Adipocyte (in vitro differentiated cells): ENCODE data around the gene DHRS13.

ENCODE experiments used
- DNase-seq: peaks from one replicate; pipeline ENCODE4 v3.0.0-alpha.2; 2015; ENCODE audit warnings: low read depth
- H3K27me3 ChIP-seq: replicated peaks from 2 replicates; pipeline ENCODE4 v1.7.0; 2013; ENCODE audit warnings: mild to moderate bottlenecking, low read length, moderate library complexity; ENCODE audit not compliant: control insufficient read depth, insufficient read depth
- H3K36me3 ChIP-seq: 2 replicates; pipeline ENCODE4 v1.7.0; 2013; ENCODE audit warnings: low read length, mild to moderate bottlenecking, moderate library complexity; ENCODE audit not compliant: control insufficient read depth, insufficient read depth, severe bottlenecking
- H3K4me1 ChIP-seq: 2 replicates; pipeline ENCODE4 v1.7.0; 2013; ENCODE audit warnings: mild to moderate bottlenecking, low read length, moderate library complexity; ENCODE audit not compliant: control insufficient read depth, insufficient read depth
- H3K4me3 ChIP-seq: 2 replicates; pipeline ENCODE4 v1.7.0; 2013; ENCODE audit warnings: mild to moderate bottlenecking, low read length, moderate library complexity
- H3K9ac ChIP-seq: 2 replicates; pipeline ENCODE4 v1.7.0; 2013; ENCODE audit warnings: mild to moderate bottlenecking, low read length, moderate library complexity
- H3K9me3 ChIP-seq: 2 replicates; pipeline ENCODE4 v1.7.0; 2013; ENCODE audit warnings: mild to moderate bottlenecking, low read length, moderate library complexity; ENCODE audit not compliant: control insufficient read depth

The DHRS13 gene

GRCh38 chr17:28929787-28930186 lies 26.9 kb upstream of the DHRS13 start:
- Histone ChIP-seq H3K36me3 (peaks cover 18% of the 10 kb centered on the region), H3K4me3 (no peak overlapping the region), H3K9me3 (peaks cover 9% of the 10 kb centered on the region), H3K4me1 (peaks cover 13% of the 10 kb centered on the region), H3K9ac (no peak overlapping the region), H3K27me3 (no peaks in the 10 kb centered on the region)
- DNase-seq: no peak

GRCh38 chr17:28928061-28928460 lies 25.2 kb upstream of the DHRS13 start:
- H3K4me3 ChIP-seq: no peak overlapping the region
- no peaks in the 10 kb centered on the region for H3K27me3 ChIP-seq
- H3K4me1 ChIP-seq: peaks cover 13% of the 10 kb centered on the region
- no peak for DNase-seq
- H3K9ac ChIP-seq: no peak overlapping the region
- H3K9me3 ChIP-seq: peaks cover 9% of the 10 kb centered on the region
- peaks cover 29% of the 10 kb centered on the region for H3K36me3 ChIP-seq

GRCh38 chr17:28926786-28927185 lies 23.9 kb upstream of the DHRS13 start:
- peaks cover 13% of the 10 kb centered on the region for H3K4me1 ChIP-seq
- no peaks in the 10 kb centered on the region for H3K27me3 ChIP-seq
- H3K9me3 ChIP-seq: peaks cover 9% of the 10 kb centered on the region
- peaks cover 39% of the 10 kb centered on the region for H3K36me3 ChIP-seq
- no peak overlapping the region for H3K4me3 ChIP-seq
- no peak for DNase-seq
- no peak overlapping the region for H3K9ac ChIP-seq

- H3K4me3 ChIP-seq: no peak overlapping the region
- DNase-seq: no peak
- peaks cover 13% of the 10 kb centered on the region for H3K4me1 ChIP-seq
- H3K9me3 ChIP-seq: peaks cover 9% of the 10 kb centered on the region
- H3K9ac ChIP-seq: no peak overlapping the region
- H3K27me3 ChIP-seq: no peaks in the 10 kb centered on the region
- H3K36me3 ChIP-seq: peaks cover 44% of the 10 kb centered on the region
Observed at GRCh38 chr17:28926366-28926765, 23.5 kb upstream of the DHRS13 start.

- peaks cover 48% of the 10 kb centered on the region for H3K36me3 ChIP-seq
- peaks cover 9% of the 10 kb centered on the region for H3K9me3 ChIP-seq
- DNase-seq: peak; percentile 63
- peaks cover 13% of the 10 kb centered on the region for H3K4me1 ChIP-seq
- H3K27me3 ChIP-seq: no peaks in the 10 kb centered on the region
- H3K9ac ChIP-seq: no peak overlapping the region
- peak overlapping the region; percentile 21 for H3K4me3 ChIP-seq
Observed at GRCh38 chr17:28925912-28926365, 23.1 kb upstream of the DHRS13 start.

GRCh38 chr17:28920201-28920600 lies 17.3 kb upstream of the DHRS13 start:
- DNase-seq: no peak
- Histone ChIP-seq H3K9ac (no peak overlapping the region), H3K36me3 (peaks cover 84% of the 10 kb centered on the region), H3K9me3 (no peaks in the 10 kb centered on the region), H3K27me3 (no peaks in the 10 kb centered on the region), H3K4me1 (peaks cover 12% of the 10 kb centered on the region), H3K4me3 (no peak overlapping the region)

- no peaks in the 10 kb centered on the region for H3K27me3 ChIP-seq
- peaks cover 89% of the 10 kb centered on the region for H3K36me3 ChIP-seq
- H3K9me3 ChIP-seq: no peaks in the 10 kb centered on the region
- no peak for DNase-seq
- H3K4me1 ChIP-seq: peaks cover 9% of the 10 kb centered on the region
- H3K4me3 ChIP-seq: no peak overlapping the region
- H3K9ac ChIP-seq: no peak overlapping the region
Observed at GRCh38 chr17:28918295-28918694, 15.4 kb upstream of the DHRS13 start.

GRCh38 chr17:28917465-28917864 lies 14.6 kb upstream of the DHRS13 start:
- no peak overlapping the region for H3K4me3 ChIP-seq
- H3K27me3 ChIP-seq: no peaks in the 10 kb centered on the region
- H3K9me3 ChIP-seq: no peaks in the 10 kb centered on the region
- peaks cover 89% of the 10 kb centered on the region for H3K36me3 ChIP-seq
- H3K9ac ChIP-seq: peak overlapping the region; percentile 36
- peaks cover 9% of the 10 kb centered on the region for H3K4me1 ChIP-seq
- no peak for DNase-seq

- Histone ChIP-seq H3K36me3 (peaks cover 92% of the 10 kb centered on the region), H3K27me3 (no peaks in the 10 kb centered on the region), H3K4me1 (peaks cover 9% of the 10 kb centered on the region), H3K4me3 (no peak overlapping the region), H3K9ac (no peak overlapping the region), H3K9me3 (no peaks in the 10 kb centered on the region)
- no peak for DNase-seq
Observed at GRCh38 chr17:28917029-28917428, 14.2 kb upstream of the DHRS13 start.

- Histone ChIP-seq H3K36me3 (peaks cover 92% of the 10 kb centered on the region), H3K4me3 (no peak overlapping the region), H3K27me3 (no peaks in the 10 kb centered on the region), H3K9me3 (no peaks in the 10 kb centered on the region), H3K4me1 (peaks cover 9% of the 10 kb centered on the region), H3K9ac (no peak overlapping the region)
- peak; percentile 63 for DNase-seq
Observed at GRCh38 chr17:28916302-28916934, 13.5 kb upstream of the DHRS13 start.

GRCh38 chr17:28912938-28913333 lies 10.1 kb upstream of the DHRS13 start:
- Histone ChIP-seq H3K27me3 (no peaks in the 10 kb centered on the region), H3K4me1 (peaks cover 21% of the 10 kb centered on the region), H3K4me3 (no peak overlapping the region), H3K36me3 (peaks cover 96% of the 10 kb centered on the region), H3K9ac (no peak overlapping the region), H3K9me3 (no peaks in the 10 kb centered on the region)
- DNase-seq: no peak
